Measurements from ENCODE around the gene EPHB1. TPM values are rescaled to one million over a fixed set of nuclear protein-coding genes. Genes with fewer than 3 reads are reported as not detected.
"Not testable (repeated sequence)": the region's sequence is repeated elsewhere in the genome, so short reads cannot be mapped to it uniquely, and the experiment has no call there.

The EPHB1 gene
- total RNA-seq, 1 donor from 2014 or later: 1.3 TPM

GRCh38 chr3:135231737-135232136 lies 436.7 kb downstream of the EPHB1 start:
- Mint-ChIP-seq H3K27ac (no peak overlapping the region), H3K27me3 (ENCODE audit: low read depth) (no peaks in the 10 kb centered on the region), H3K4me1 (no peaks in the 10 kb centered on the region), H3K9me3 (peaks cover 18% of the 10 kb centered on the region), H3K36me3 (no peaks in the 10 kb centered on the region), H3K4me3 (no peak overlapping the region)
- DNase-seq (ENCODE audit: low spot score in 2 of 2, unreplicated experiment in 2 of 2): no peak
- no peak for TF ChIP-seq CTCF (IDR thresholded peaks at IDR 0.05; ENCODE audit: unreplicated experiment)

GRCh38 chr3:135232226-135232625 lies 437.2 kb downstream of the EPHB1 start:
- Mint-ChIP-seq H3K9me3 (peaks cover 18% of the 10 kb centered on the region), H3K27me3 (ENCODE audit: low read depth) (no peaks in the 10 kb centered on the region), H3K27ac (no peak overlapping the region), H3K4me1 (no peaks in the 10 kb centered on the region), H3K36me3 (no peaks in the 10 kb centered on the region), H3K4me3 (no peak overlapping the region)
- no peak for DNase-seq (ENCODE audit: low spot score in 2 of 2, unreplicated experiment in 2 of 2)
- no peak for TF ChIP-seq CTCF (IDR thresholded peaks at IDR 0.05; ENCODE audit: unreplicated experiment)

- H3K27ac Mint-ChIP-seq; DNase-seq (ENCODE audit: low spot score in 2 of 2, unreplicated experiment in 2 of 2); H3K4me1 Mint-ChIP-seq; H3K4me3 Mint-ChIP-seq; H3K36me3 Mint-ChIP-seq; H3K27me3 Mint-ChIP-seq (ENCODE audit: low read depth): not testable (repeated sequence)
- H3K9me3 Mint-ChIP-seq: peaks cover 18% of the 10 kb centered on the region
These were observed 438.4 kb downstream of the EPHB1 start for GRCh38 chr3:135233476-135233875.

- no peak for TF ChIP-seq CTCF (IDR thresholded peaks at IDR 0.05; ENCODE audit: unreplicated experiment)
- Mint-ChIP-seq H3K27me3 (ENCODE audit: low read depth) (peaks cover 1% of the 10 kb centered on the region), H3K27ac (no peak overlapping the region), H3K36me3 (no peaks in the 10 kb centered on the region), H3K4me3 (no peak overlapping the region), H3K9me3 (peaks cover 18% of the 10 kb centered on the region), H3K4me1 (peaks cover 9% of the 10 kb centered on the region)
- DNase-seq (ENCODE audit: low spot score in 2 of 2, unreplicated experiment in 2 of 2): no peak
These were observed 440.5 kb downstream of the EPHB1 start for GRCh38 chr3:135235541-135235940.

GRCh38 chr3:135237371-135238143 lies 442.5 kb downstream of the EPHB1 start:
- Mint-ChIP-seq H3K4me1 (peaks cover 9% of the 10 kb centered on the region), H3K9me3 (peaks cover 18% of the 10 kb centered on the region), H3K36me3 (no peaks in the 10 kb centered on the region), H3K27ac (no peak overlapping the region), H3K4me3 (no peak overlapping the region), H3K27me3 (ENCODE audit: low read depth) (peaks cover 1% of the 10 kb centered on the region)
- DNase-seq (ENCODE audit: low spot score in 2 of 2, unreplicated experiment in 2 of 2): no peak
- no peak for TF ChIP-seq CTCF (IDR thresholded peaks at IDR 0.05; ENCODE audit: unreplicated experiment)

- Mint-ChIP-seq H3K27me3 (ENCODE audit: low read depth) (peaks cover 4% of the 10 kb centered on the region), H3K27ac (no peak overlapping the region), H3K4me1 (peaks cover 9% of the 10 kb centered on the region), H3K9me3 (peaks cover 17% of the 10 kb centered on the region), H3K36me3 (no peaks in the 10 kb centered on the region), H3K4me3 (no peak overlapping the region)
- no peak for TF ChIP-seq CTCF (IDR thresholded peaks at IDR 0.05; ENCODE audit: unreplicated experiment)
- DNase-seq (ENCODE audit: low spot score in 2 of 2, unreplicated experiment in 2 of 2): no peak
These were observed 443.3 kb downstream of the EPHB1 start for GRCh38 chr3:135238236-135238830.
